ENCODE data around the gene GOLGA1. TPM values are rescaled to one million over a fixed set of nuclear protein-coding genes. Genes with fewer than 3 reads are reported as not detected.
A peak's percentile ranks its signal among the peaks of the same experiment; 100 is the strongest.

The GOLGA1 gene
- total RNA-seq, 1 experiment from 2014 or later, result 18.9 TPM

- Histone ChIP-seq H3K4me1 (peaks cover 10% of the 10 kb centered on the region; the same call in 1 of the 2 replicates), H3K27me3 (replicated peaks; ENCODE audit: control insufficient read depth, insufficient read depth, low read length) (no peaks in the 10 kb centered on the region), H3K36me3 (ENCODE audit: control insufficient read depth, insufficient read depth, low read length) (peaks cover 13% of the 10 kb centered on the region), H3K9me3 (no peaks in the 10 kb centered on the region), H3K4me3 (ENCODE audit: low read depth, low read length) (peak overlapping the region; percentile 85)
- peak overlapping the region; percentile 85 for H3K4me3 Mint-ChIP-seq (ENCODE audit: unreplicated experiment)
- peaks cover 7% of the 10 kb centered on the region for H3K4me1 Mint-ChIP-seq (ENCODE audit: low read depth, unreplicated experiment)
- H3K27ac Mint-ChIP-seq (ENCODE audit: unreplicated experiment), result peak overlapping the region; percentile 95
- DNase-seq, result no peak
- intact Hi-C loops (cut with micrococcal nuclease; ENCODE audit: unreplicated experiment), result loop anchor here (5.0 to 10.0 kb wide), 2 partner anchors 282 to 384 kb away; partner anchors contain the start of genes HSPA5 and SCAI
- TSS peak; percentile 52 for BruUV-seq (replicated peaks)
- TF ChIP-seq, protein P1, sequence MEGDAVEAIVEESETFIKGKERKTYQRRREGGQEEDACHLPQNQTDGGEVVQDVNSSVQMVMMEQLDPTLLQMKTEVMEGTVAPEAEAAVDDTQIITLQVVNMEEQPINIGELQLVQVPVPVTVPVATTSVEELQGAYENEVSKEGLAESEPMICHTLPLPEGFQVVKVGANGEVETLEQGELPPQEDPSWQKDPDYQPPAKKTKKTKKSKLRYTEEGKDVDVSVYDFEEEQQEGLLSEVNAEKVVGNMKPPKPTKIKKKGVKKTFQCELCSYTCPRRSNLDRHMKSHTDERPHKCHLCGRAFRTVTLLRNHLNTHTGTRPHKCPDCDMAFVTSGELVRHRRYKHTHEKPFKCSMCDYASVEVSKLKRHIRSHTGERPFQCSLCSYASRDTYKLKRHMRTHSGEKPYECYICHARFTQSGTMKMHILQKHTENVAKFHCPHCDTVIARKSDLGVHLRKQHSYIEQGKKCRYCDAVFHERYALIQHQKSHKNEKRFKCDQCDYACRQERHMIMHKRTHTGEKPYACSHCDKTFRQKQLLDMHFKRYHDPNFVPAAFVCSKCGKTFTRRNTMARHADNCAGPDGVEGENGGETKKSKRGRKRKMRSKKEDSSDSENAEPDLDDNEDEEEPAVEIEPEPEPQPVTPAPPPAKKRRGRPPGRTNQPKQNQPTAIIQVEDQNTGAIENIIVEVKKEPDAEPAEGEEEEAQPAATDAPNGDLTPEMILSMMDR (IDR thresholded peaks at IDR 0.05; ENCODE audit: insufficient read depth in 1 of 2, low read depth in 1 of 2, low read length in 1 of 2, severe bottlenecking in 1 of 2, unreplicated experiment in 1 of 2), result no peak
- no peaks in the 10 kb centered on the region for H3K27me3 Mint-ChIP-seq (ENCODE audit: insufficient read depth, unreplicated experiment)
- POLR2A ChIA-PET, result interaction anchor here (0.5 to 2.0 kb wide), 5 partner anchors 8 to 330 kb away, joined by 3 to 9 read pairs (median 3); partner anchors contain the start of genes PPP6C and WDR38
- CTCF ChIA-PET, result interaction anchor here (0.8 to 2.7 kb wide), 3 partner anchors 8 to 283 kb away, joined by 3 to 24 read pairs (median 12); partner anchors contain the start of genes NR6A1, SCAI and WDR38
- H3K36me3 Mint-ChIP-seq (ENCODE audit: insufficient read depth, unreplicated experiment), result peaks cover 72% of the 10 kb centered on the region
- H3K9me3 Mint-ChIP-seq (ENCODE audit: unreplicated experiment), result no peaks in the 10 kb centered on the region
Observed at GRCh38 chr9:124860582-124861341, 80.1 kb downstream of the GOLGA1 start.

- peak overlapping the region; percentile 85 for H3K4me3 ChIP-seq (ENCODE audit: low read depth, low read length)
- TF ChIP-seq, protein P1 (IDR thresholded peaks at IDR 0.05; ENCODE audit: insufficient read depth in 1 of 2, low read depth in 1 of 2, low read length in 1 of 2, severe bottlenecking in 1 of 2, unreplicated experiment in 1 of 2), result no peak
- Mint-ChIP-seq H3K27ac (ENCODE audit: unreplicated experiment) (peak overlapping the region; percentile 95), H3K27me3 (ENCODE audit: insufficient read depth, unreplicated experiment) (no peaks in the 10 kb centered on the region), H3K4me3 (ENCODE audit: unreplicated experiment) (peak overlapping the region; percentile 85), H3K9me3 (ENCODE audit: unreplicated experiment) (no peaks in the 10 kb centered on the region), H3K36me3 (ENCODE audit: insufficient read depth, unreplicated experiment) (peaks cover 75% of the 10 kb centered on the region), H3K4me1 (ENCODE audit: low read depth, unreplicated experiment) (peaks cover 7% of the 10 kb centered on the region)
- BruUV-seq (replicated peaks), result no TSS peak
- intact Hi-C loops (cut with micrococcal nuclease; ENCODE audit: unreplicated experiment), result loop anchor here (5.0 to 10.0 kb wide), 2 partner anchors 282 to 385 kb away; partner anchors contain the start of genes HSPA5 and SCAI
- no peaks in the 10 kb centered on the region for H3K9me3 ChIP-seq
- peaks cover 13% of the 10 kb centered on the region for H3K36me3 ChIP-seq (ENCODE audit: control insufficient read depth, insufficient read depth, low read length)
- no peak for DNase-seq
- ChIA-PET CTCF (interaction anchor here (2.7 to 11.7 kb wide), 2 partner anchors 86 to 88 kb away, joined by 24 to 325 read pairs; partner anchors contain the start of genes NR6A1 and OLFML2A), POLR2A (interaction anchor here (1.5 kb wide), 1 partner anchor 9 kb away, joined by 4 read pairs; no protein-coding TSS in a partner anchor)
- no peaks in the 10 kb centered on the region for H3K27me3 ChIP-seq (replicated peaks; ENCODE audit: control insufficient read depth, insufficient read depth, low read length)
- H3K4me1 ChIP-seq, result peaks cover 10% of the 10 kb centered on the region; the same call in 1 of the 2 replicates
Observed at GRCh38 chr9:124859803-124860581, 80.9 kb downstream of the GOLGA1 start.

Data from Caco-2 (cell line).